OCI-LY1 (cell line): Measurements from ENCODE around the gene NAV2.

Experiments used
- H2AFZ ChIP-seq: fragments of 200-600 bp; sonication (generic), shearing (Covaris generic); 2 replicates; pipeline ENCODE4 v1.6.0; 2014; ENCODE audit warnings: antibody characterized with exemption, mild to moderate bottlenecking, low read length
- H3F3A ChIP-seq: fragments of 200-600 bp; sonication (generic), shearing (Covaris generic); 2 replicates; pipeline ENCODE4 v1.6.0; 2014; ENCODE audit warnings: mild to moderate bottlenecking, antibody characterized with exemption, low read length, moderate library complexity; ENCODE audit not compliant: insufficient read depth
- H3K27ac ChIP-seq: fragments of 200-600 bp; sonication (generic); 2 replicates; pipeline ENCODE4 v1.5.1; 2014; ENCODE audit warnings: low read length, mixed run types, mild to moderate bottlenecking, low read depth; ENCODE audit not compliant: poor library complexity, severe bottlenecking
- H3K27me3 ChIP-seq: fragments of 200-600 bp; sonication (generic); 2 replicates; pipeline ENCODE4 v1.6.0; 2014; ENCODE audit warnings: antibody characterized with exemption, mild to moderate bottlenecking, low read length, moderate library complexity; ENCODE audit not compliant: insufficient read depth
- H3K36me3 ChIP-seq: fragments of 200-600 bp; sonication (generic); 2 replicates; pipeline ENCODE4 v1.6.1; 2014; ENCODE audit warnings: mild to moderate bottlenecking, antibody characterized with exemption, low read length, moderate library complexity, mixed read lengths; ENCODE audit not compliant: insufficient read depth
- H3K4me1 ChIP-seq: fragments of 200-600 bp; sonication (generic); 2 replicates; pipeline ENCODE4 v1.5.1; 2014; ENCODE audit warnings: mild to moderate bottlenecking, low read length, moderate library complexity; ENCODE audit not compliant: insufficient read depth, severe bottlenecking
- H3K4me2 ChIP-seq: fragments of 200-600 bp; sonication (generic), shearing (Covaris generic); 2 replicates; pipeline ENCODE4 v1.6.1; 2014; ENCODE audit warnings: low read length
- H3K4me3 ChIP-seq: fragments of 200-600 bp; sonication (generic); 2 replicates; pipeline ENCODE4 v1.5.1; 2014; ENCODE audit warnings: low read length, low read depth, mild to moderate bottlenecking, mixed read lengths; ENCODE audit not compliant: poor library complexity, severe bottlenecking
- H3K79me2 ChIP-seq: fragments of 200-600 bp; shearing (Covaris generic); 2 replicates; pipeline ENCODE4 v1.6.1; 2016; ENCODE audit warnings: mixed run types, low read length, mixed read lengths; ENCODE audit not compliant: insufficient read depth
- H3K9ac ChIP-seq: fragments of 200-600 bp; sonication (generic), shearing (Covaris generic); 2 replicates; pipeline ENCODE4 v1.6.1; 2014; ENCODE audit warnings: mild to moderate bottlenecking, low read length, mixed read lengths
- H3K9me2 ChIP-seq: fragments of 200-600 bp; sonication (generic), shearing (Covaris generic); 2 replicates; pipeline ENCODE4 v1.6.1; 2014; ENCODE audit warnings: low read depth, mild to moderate bottlenecking, low read length, mixed read lengths
- H3K9me3 ChIP-seq: fragments of 200-600 bp; shearing (Covaris generic); 2 replicates; pipeline ENCODE4 v1.6.1; 2014; ENCODE audit warnings: low read length, mixed read lengths
- H4K20me1 ChIP-seq: fragments of 200-600 bp; sonication (generic), shearing (Covaris generic); 2 replicates; pipeline ENCODE4 v1.6.0; 2016; ENCODE audit warnings: mild to moderate bottlenecking, low read length; ENCODE audit not compliant: insufficient read depth
- EZH2 ChIP-seq: fragments of 200-600 bp; sonication (generic), shearing (Covaris generic); IDR thresholded peaks from 2 replicates; pipeline ENCODE4 v1.8.0; 2017; ENCODE audit warnings: borderline replicate concordance, mixed run types, mild to moderate bottlenecking, antibody characterized with exemption, low read length, moderate library complexity, mixed read lengths
- TF ChIP-seq, protein P1 (sequence below): fragments of 200-600 bp; sonication (generic), shearing (Covaris generic); IDR thresholded peaks from 2 replicates; pipeline ENCODE4 v1.5.1; 2017; ENCODE audit warnings: mild to moderate bottlenecking, antibody characterized with exemption, low read length, moderate library complexity, mixed read lengths

Gene NAV2

DNA sequence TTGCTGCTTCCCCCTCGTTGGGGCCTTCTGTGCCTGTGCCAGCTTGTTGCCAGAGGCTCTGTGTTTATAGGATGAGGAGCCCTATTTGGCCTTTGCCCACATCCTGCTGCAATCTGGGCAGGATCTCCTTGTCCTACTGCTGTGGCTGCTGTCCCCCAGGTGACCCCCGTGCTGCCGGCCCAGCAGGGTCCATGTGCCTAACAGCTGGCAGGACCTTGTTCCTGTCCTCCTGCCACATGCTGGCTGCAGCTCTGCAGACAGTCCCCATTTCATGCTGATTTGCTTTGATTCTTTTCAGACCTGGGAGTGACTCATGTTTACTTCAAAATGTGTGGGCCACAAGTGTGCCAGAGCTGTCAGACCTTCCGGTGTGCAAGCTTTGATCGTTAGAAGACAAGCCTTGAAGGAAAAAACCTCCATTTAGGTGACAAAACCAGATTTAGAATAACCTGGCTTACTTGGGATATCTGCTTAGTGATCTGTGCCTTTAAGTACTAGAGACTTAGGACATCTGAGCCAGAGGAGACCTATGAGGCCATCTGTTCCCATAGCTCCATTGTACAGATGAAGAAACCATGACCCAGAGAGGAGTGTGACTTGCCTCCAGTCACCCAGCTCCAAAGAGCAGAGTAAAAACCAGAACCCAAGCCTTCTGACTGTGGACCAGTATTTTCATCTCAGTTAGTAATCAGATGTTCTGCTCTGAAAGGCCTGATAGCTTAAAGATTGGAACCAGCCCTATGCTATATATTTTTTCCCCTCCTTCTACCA, 11.1 kb downstream of the NAV2 start:
- Histone ChIP-seq H4K20me1 (no peaks in the 10 kb centered on the region), H3K27me3 (no peaks in the 10 kb centered on the region), H3K27ac (no peak overlapping the region), H3K4me2 (no peak overlapping the region), H3K9me3 (no peaks in the 10 kb centered on the region), H3K36me3 (no peaks in the 10 kb centered on the region), H3K9me2 (no peaks in the 10 kb centered on the region), H2AFZ (no peak overlapping the region), H3K79me2 (no peaks in the 10 kb centered on the region), H3K4me3 (no peak overlapping the region), H3K4me1 (no peaks in the 10 kb centered on the region), H3K9ac (no peak overlapping the region), H3F3A (no peaks in the 10 kb centered on the region)
- TF ChIP-seq EZH2: no peak
- TF ChIP-seq, protein P1, sequence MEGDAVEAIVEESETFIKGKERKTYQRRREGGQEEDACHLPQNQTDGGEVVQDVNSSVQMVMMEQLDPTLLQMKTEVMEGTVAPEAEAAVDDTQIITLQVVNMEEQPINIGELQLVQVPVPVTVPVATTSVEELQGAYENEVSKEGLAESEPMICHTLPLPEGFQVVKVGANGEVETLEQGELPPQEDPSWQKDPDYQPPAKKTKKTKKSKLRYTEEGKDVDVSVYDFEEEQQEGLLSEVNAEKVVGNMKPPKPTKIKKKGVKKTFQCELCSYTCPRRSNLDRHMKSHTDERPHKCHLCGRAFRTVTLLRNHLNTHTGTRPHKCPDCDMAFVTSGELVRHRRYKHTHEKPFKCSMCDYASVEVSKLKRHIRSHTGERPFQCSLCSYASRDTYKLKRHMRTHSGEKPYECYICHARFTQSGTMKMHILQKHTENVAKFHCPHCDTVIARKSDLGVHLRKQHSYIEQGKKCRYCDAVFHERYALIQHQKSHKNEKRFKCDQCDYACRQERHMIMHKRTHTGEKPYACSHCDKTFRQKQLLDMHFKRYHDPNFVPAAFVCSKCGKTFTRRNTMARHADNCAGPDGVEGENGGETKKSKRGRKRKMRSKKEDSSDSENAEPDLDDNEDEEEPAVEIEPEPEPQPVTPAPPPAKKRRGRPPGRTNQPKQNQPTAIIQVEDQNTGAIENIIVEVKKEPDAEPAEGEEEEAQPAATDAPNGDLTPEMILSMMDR: no peak

DNA sequence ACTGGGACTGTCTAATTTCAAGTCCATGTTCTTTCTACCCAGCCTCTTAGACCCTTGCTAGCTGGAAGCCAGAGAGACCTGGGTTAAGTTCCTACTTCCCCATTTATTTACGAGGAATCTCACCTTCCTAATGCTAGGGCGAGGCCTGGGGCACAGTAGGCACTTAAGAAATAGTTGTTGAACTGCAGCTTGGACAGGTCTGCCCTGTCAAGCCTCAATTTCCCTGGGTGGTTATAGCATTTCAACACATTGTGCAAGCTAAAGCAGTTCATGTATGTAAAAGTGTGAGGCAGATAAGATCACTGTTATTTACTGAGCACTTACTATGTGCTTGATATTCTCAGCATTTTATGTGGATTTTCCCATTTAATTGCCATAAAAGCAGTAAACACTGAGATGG, 12.1 kb downstream of the NAV2 start:
- H3F3A ChIP-seq: no peaks in the 10 kb centered on the region
- H3K27ac ChIP-seq: no peak overlapping the region
- H4K20me1 ChIP-seq: no peaks in the 10 kb centered on the region
- H3K9me2 ChIP-seq: no peaks in the 10 kb centered on the region
- H3K36me3 ChIP-seq: no peaks in the 10 kb centered on the region
- H3K4me3 ChIP-seq: no peak overlapping the region
- TF ChIP-seq EZH2: no peak
- TF ChIP-seq, protein P1: no peak
- H2AFZ ChIP-seq: no peak overlapping the region
- no peaks in the 10 kb centered on the region for H3K4me1 ChIP-seq
- no peaks in the 10 kb centered on the region for H3K79me2 ChIP-seq
- no peak overlapping the region for H3K9ac ChIP-seq
- H3K4me2 ChIP-seq: no peak overlapping the region
- no peaks in the 10 kb centered on the region for H3K9me3 ChIP-seq
- no peaks in the 10 kb centered on the region for H3K27me3 ChIP-seq

DNA sequence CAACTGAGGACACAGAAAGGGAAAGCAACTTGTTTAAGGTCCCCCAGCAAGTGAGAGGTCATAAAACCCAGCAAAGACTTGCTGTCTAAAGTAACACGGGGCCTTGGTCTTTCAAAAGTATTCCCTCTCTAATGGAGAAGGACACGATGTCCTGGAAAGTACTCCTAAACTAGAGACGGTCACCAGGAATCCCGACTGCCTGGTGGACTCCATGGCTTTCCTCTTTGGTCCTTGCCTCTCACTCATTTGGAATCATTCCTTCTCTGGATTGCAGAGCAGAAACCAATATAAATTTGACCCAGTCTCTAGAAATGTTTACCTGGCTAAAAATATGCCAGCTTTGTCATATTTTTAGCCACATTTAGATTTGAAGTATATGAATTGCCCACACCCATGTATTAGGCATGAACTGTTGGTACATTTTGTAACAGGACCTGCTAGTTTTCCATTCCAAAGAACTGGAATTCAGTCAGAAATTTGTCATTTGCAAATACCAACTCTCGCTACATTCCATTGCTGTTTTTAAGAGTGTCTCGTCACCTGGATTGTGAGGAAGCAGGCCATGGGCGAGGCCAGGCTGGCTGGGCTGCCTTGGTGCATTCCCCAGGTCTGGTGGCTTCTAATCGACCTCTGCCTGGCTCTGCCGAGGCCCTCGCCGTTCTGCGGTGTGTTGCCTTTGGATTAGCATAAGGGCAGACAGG, 12.9 kb downstream of the NAV2 start:
- H3K9me2 ChIP-seq: no peaks in the 10 kb centered on the region
- no peaks in the 10 kb centered on the region for H3K9me3 ChIP-seq
- no peak overlapping the region for H3K4me3 ChIP-seq
- no peaks in the 10 kb centered on the region for H3K4me1 ChIP-seq
- TF ChIP-seq, protein P1: no peak
- no peak for TF ChIP-seq EZH2
- no peak overlapping the region for H3K9ac ChIP-seq
- no peaks in the 10 kb centered on the region for H3K27me3 ChIP-seq
- no peaks in the 10 kb centered on the region for H3F3A ChIP-seq
- H3K79me2 ChIP-seq: no peaks in the 10 kb centered on the region
- H2AFZ ChIP-seq: no peak overlapping the region
- H3K4me2 ChIP-seq: no peak overlapping the region
- no peak overlapping the region for H3K27ac ChIP-seq
- H3K36me3 ChIP-seq: no peaks in the 10 kb centered on the region
- no peaks in the 10 kb centered on the region for H4K20me1 ChIP-seq
